ENCODE measurements around the gene SPRR2B. TPM values are rescaled to one million over a fixed set of nuclear protein-coding genes. Genes with fewer than 3 reads are reported as not detected.

SPRR2B gene
- polyA plus RNA-seq, 1 donor from 2014 or later, result not detected

Small RNA genes within 50 kb of the gene (small RNA-seq; reads per million reads assigned to genes)
- gene AL356867.1, result 0 reads per million in 3 experiments

Other genes starting within 250 kb of the SPRR2B start
- not detected in 2 replicates for gene LCE1A, start 244.1 kb downstream of the SPRR2B start, polyA plus RNA-seq
- gene LCE6A, start 228.8 kb downstream of the SPRR2B start, polyA plus RNA-seq, result not detected in 2 replicates
- gene LCE7A, start 211.6 kb downstream of the SPRR2B start, polyA plus RNA-seq, result not detected in 2 replicates
- not detected in 2 replicates for gene SMCP, start 193.3 kb downstream of the SPRR2B start, polyA plus RNA-seq
- not detected in 2 replicates for gene IVL, start 163.1 kb downstream of the SPRR2B start, polyA plus RNA-seq
- gene SPRR5, start 124.4 kb downstream of the SPRR2B start, polyA plus RNA-seq, result not detected in 2 replicates
- not detected in 2 replicates for gene SPRR4, start 101.0 kb downstream of the SPRR2B start, polyA plus RNA-seq
- not detected in 2 replicates for gene SPRR1A, start 87.5 kb downstream of the SPRR2B start, polyA plus RNA-seq
- not detected in 2 replicates for gene SPRR3, start 69.9 kb downstream of the SPRR2B start, polyA plus RNA-seq
- gene SPRR1B, start 40.4 kb downstream of the SPRR2B start, polyA plus RNA-seq, result not detected in 2 replicates
- not detected in 2 replicates for gene SPRR2D, start 30.5 kb downstream of the SPRR2B start, polyA plus RNA-seq
- not detected in 2 replicates for gene SPRR2A, start 14.1 kb downstream of the SPRR2B start, polyA plus RNA-seq
- gene SPRR2E, start 22.9 kb upstream of the SPRR2B start, polyA plus RNA-seq, result not detected in 2 replicates
- not detected in 2 replicates for gene SPRR2F, start 41.9 kb upstream of the SPRR2B start, polyA plus RNA-seq
- not detected in 2 replicates for gene SPRR2G, start 79.3 kb upstream of the SPRR2B start, polyA plus RNA-seq
- gene LELP1, start 131.8 kb upstream of the SPRR2B start, polyA plus RNA-seq, result not detected in 2 replicates
- gene PRR9, start 146.0 kb upstream of the SPRR2B start, polyA plus RNA-seq, result not detected in 2 replicates
- 0.42 and 1.3 TPM in 2 replicates for gene LORICRIN, start 188.1 kb upstream of the SPRR2B start, polyA plus RNA-seq
- not detected in 2 replicates for gene PGLYRP3, start 241.3 kb upstream of the SPRR2B start, polyA plus RNA-seq